SIG-M5 treated with dmso at 0.1 percent for 504 hours (cell line): ENCODE data around the gene ETV3.
"Not testable (repeated sequence)": the region's sequence is repeated elsewhere in the genome, so short reads cannot be mapped to it uniquely, and the experiment has no call there.

ENCODE experiments used
- DNase-seq: peaks from one replicate; lab custom pipeline; 2025; ENCODE audit not compliant: unreplicated experiment; lab: John Stamatoyannopoulos, UW

Gene ETV3

DNA sequence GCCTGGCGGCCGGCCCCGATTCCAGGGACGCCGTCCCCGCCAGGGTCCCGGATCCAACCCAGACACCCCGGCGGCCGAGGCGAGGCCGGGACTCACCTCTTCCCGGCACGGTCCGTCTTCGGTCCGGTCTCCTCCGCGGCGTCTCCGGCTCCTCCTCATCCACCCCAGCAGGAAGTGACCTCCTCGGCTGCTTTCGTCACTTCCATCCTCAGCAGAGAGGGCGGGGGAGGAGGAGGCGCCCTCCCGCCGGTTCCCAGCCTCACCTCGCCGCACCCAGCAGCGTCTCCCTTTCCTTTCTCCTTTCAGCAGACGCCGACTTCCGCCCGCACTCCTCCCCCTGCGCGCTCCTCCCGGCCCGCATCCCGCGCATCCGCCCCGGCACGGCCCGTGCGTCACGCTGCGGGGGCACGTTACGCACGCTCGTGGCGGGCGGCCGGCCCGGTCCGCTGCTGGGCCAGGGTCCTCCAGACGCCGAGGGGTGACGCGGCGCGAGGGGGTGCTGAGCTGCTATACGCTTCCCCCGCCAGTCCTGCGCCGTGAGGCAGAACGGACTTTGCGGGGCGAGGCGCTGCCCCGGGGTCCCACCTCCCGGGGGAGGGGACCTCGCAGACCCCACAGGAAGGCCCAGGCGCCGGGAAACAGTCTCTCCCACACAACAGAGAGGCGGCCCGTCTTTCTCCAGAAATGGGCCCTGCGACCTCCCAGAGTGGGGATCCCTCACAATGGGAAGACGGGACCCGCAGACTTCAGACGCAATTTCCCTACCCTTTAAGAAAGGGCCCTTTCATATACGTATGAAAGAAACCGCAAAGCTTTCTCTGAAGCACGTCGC is at the start of gene ETV3:
Gene ETV3, minus strand, starts transcription at position 176 of the 832 bp plus-strand sequence. CDS start 2,043 bp downstream, outside the sequence.
- DNase-seq, result peak; percentile 97

DNA sequence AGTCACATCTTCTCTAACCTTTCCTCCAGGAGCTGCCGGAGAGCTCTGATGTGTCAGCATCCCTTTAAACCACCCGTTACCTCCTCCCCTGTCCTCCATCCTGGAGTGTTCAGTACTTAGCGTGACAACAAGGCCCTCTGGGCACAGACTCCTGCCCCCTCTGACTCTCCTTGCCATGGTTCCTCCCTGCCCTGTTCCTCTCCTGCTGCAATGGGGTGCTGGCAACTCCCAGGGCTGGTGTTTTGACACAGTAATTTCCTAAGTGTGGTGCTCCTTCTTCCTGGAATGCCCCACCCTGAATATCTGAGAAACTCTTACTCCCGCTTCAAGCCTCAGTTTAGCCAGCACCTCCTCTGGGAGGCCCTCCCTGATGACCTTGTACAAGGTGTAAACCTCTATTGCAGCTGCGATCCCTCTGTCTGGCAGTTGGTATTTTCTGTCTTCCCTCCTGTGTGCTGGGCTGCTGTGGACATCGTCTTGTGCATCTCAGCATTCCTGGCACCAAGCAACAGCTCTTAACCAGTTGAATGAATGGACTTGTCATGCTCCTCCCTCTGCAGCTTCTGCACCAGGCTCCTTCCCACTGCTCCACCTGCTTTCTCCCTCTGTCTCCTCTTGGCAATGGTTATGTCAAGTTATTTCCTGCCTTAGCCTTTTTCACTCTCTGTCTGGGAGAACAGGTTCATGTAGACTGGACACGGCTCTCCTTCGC is 48.2 kb upstream of the ETV3 start:
- DNase-seq, result no peak

DNA sequence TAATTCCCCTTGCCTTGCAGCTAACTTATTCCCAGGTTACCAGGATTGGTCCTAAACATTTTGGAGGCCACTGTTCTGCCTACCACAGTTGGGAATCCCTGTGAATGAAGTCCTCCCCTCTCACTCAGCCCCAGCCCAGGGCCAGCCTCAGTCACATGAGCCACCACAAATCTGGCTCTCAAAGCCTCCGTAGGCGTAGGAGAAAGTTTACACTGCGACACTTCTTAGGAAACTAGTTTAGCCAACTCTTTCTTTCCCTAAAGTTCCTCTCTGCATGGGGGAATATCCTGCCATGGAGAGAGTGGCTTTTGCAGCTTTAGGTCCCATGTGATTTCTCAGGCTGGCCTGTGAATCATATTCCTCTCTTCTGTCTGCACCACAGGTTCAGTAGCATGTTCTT is 45.7 kb upstream of the ETV3 start:
- no peak for DNase-seq

DNA sequence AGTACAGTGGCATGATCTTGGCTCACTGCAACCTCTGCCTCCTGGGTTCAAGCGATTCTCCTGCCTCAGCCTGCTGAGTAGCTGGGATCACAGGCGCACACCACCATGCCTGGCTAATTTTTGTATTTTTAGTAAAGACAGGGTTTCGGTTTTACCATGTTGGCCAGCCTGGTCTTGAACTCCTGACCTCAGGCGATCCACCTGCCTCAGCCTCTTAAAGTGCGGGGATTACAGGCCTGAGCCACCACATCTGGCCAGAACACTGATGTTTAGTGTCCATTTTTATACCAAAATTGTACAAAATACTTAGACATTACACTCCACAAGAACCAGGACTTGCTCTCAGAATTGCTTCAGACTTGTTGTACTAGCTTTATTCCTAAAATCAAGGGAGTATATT is 44.2 kb upstream of the ETV3 start:
- not testable (repeated sequence) for DNase-seq

DNA sequence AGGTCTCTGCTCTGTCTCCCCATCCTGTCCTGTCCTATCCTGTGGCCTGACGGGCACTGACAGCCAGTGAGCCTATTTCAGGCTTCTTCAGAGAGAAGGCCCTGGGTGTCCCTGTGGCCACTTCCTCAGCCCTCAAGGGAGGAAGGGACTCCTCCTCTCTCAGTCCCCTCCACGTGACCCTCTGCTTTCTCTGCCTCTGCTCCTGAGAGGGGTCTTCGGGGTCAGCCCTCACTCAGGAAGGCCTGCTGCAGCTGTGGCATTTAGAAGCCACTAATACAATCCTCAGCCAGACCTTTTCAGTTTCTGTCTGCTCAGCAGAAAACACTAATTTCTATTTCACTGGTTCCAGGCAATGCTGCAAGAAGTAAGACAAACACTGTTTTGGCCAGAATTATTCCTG is 43.6 kb upstream of the ETV3 start:
- DNase-seq, result no peak

DNA sequence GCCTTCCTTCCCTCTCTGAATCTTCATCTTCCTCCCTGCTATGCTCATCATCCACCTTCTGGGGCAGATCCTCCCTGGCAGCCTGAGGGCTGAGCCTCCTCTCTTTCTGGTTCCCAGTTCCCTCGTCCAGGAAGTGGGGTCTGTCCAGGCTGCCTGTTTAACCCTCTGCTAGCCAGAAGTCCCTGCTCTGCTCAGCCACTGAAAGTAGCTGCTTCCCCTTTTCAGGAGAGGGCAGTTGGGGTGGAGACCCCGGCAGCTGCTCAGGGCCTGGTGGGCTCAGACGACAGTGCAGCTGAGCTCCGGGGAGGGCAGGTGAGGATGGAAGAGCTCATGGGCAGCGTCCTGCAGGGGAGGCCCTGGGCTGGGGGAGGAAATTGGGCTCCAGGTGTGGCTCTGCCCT is 43.1 kb upstream of the ETV3 start:
- DNase-seq, result no peak

DNA sequence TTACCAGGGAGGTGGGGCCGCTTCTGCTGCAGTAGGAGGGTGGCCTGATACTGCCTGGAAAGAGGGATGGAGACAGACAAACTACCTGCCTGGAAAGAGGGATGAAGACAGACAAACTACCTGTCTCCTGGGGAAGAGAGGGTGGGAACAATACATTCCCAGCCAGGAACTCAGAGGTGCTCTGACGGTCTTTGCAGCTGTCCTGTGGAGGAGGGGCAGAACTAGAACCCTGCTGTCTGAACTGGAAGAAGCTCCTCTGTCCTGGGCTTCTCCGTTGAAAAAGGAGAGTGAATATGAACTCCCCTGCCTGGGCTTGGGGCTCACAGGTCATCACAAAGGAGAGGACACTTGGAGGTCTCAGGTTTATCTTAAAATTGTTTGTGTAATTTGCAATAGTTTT is 40.3 kb upstream of the ETV3 start:
- no peak for DNase-seq

DNA sequence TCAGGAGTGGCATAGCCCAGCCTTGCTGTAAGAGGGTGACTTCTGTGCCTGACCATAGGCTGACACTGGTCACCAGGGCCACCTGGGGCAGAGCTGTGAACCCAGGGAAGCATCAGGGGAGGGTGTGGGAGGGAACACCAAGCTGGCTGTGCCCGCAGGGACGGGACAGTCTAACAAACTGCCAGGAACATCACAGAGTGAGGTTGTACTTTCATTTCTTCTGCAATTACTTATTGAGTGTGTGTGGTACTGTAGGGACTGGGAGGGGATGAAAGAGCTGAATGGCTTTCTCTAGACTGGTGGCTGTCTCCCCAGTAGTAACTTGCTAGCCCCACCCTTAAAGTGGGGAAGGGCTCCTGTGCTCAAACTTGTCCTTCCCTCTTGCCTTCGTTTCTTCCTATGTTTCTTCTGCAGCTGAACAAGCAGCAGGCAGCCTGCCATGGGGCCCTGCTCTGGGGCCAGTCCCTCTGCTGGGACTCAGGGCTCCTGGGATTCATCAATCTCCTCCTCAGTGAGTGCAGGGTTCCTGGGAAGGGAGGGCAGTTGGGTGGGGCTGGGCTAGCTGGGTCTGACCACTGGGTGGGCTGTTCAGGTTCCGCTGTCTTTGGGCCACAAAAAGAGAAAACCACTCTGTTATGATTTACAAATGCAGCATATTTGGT is 39.7 kb upstream of the ETV3 start:
- no peak for DNase-seq

DNA sequence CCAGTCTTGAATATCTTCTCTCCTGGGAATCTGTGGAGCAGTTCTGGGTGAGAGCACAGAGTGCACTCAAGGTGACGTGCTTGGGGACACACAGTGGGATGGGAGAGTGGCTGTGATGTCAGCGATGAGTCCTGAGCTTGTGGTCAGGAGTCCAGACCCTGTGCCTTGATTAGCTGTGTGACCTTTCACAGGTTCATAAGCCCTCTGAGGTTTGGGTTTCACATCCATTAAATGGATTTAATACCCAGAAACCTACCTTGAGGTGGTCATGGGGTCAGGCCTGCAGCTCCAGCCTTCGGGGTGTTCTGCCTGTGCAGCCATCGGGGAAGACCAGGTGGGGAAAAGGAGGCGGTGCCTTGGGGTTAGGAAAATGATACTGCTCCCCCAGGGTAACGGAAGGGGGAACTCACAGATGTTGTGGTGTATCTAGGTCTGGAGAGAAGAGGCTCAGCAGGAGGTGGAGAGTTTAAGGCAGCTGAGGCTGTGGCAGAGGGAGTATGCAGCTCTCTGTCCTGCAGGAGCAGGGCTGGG is 38.5 kb upstream of the ETV3 start:
- no peak for DNase-seq

DNA sequence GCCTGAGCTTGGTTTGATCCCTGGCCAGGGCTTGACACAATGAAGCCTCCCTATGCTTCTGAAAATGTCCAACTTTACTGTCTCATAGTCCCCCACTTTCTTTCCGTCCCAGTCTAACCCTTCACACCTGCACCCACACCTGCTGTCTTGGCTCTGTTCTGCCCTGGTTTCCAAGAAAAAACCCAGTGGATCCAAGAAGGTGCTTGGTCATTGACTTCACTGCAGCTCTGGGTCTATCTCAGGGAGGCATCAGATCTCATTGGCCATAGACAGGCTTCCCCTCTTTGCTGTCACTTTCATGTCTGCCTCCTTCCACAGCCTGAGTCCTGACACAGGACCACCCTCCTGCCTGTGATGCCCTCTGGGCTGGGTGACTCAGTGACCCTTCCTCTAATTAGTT is 37.8 kb upstream of the ETV3 start:
- DNase-seq, result no peak

DNA sequence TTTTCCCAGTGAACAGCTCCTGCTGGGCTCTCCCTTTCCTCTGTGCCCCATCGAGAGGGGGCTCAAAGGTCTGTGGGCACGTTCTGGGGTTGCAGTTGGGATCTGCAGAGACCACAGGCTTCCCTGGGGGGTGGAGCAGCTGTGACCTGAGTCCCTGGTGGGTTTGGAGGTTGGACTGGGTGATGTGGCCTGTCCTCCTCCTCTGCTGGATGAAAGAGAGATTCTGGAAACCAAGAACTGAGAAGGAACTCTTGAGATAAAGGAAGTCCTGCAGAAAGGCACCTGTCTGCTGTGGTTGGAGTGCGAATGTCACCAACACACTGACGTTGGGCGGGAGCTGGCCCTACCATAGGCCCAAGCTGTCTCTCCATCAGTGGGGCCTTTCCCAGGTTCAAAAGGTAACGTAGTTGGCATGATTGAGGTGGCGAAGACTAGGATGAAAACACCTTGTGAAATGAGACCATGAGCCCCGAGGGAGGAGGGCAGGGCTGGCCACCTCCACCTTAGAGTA is 35.8 kb upstream of the ETV3 start:
- DNase-seq, result no peak

DNA sequence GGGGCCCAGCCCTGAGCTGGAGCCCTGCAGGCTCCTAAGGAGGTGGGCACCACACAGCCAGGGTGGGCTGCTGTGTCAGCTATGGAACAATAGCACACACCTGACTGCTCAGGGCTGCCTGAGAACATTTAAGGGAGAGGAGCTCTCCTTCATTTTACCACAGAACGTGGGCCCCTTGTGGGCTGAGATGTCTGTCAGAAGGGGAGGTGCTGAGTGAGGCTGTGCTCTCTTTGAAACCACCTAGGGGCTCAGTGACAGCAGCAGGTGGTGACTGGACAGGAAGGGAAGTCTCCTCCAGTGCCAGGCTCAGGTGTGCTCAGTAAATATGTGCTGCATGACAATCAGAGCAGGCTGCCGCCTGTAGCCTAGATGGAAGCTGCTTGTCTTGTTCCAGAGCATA is 35.0 kb upstream of the ETV3 start:
- not testable (repeated sequence) for DNase-seq

DNA sequence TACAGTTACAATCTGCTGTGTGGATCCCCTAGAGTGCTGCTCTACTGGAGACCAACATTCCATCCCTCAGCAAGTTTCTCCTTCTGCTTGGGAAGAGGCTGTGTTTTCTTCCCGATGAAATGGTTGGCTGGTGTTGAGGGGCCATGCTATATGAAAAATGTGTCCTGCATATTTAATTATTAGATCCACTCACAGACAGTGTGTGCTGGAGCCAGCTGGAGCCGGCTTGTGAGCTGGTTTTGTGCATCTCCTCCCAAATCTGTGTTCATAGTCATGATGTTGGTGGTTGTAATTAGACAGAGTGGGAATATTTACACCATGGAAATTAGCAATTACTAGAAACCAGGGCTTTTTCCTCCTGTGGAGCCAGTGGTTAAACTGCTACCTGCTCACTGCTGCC is 34.4 kb upstream of the ETV3 start:
- DNase-seq, result not testable (repeated sequence)

DNA sequence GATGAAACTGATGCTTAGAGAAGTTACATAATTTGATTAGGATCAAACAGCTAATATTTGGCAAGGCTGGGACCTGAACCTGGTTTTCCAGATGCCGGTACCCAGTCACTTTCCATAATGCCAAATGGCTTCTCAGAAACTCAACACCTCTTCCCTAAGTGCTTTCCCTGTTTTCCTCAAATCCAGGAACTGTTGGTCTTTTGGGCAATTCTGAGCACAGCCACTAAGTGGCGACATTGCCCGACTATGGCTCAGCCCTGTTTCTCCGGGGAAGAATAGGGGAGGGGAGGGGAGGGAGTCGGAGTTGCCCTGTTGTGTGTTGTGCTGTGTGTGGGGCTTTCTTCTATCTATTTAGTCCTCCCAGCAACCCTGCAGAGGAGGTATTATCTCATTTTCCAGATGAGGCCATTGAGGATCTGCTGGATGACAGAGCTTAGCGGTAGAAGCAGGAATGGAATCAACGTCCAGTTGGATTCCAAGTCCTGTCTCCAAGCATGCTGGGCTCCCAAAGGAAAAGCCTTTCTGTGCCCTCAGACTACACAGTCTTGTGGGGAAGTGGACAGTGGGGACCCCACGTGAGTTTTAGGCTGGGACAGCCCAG is 33.8 kb upstream of the ETV3 start:
- not testable (repeated sequence) for DNase-seq

DNA sequence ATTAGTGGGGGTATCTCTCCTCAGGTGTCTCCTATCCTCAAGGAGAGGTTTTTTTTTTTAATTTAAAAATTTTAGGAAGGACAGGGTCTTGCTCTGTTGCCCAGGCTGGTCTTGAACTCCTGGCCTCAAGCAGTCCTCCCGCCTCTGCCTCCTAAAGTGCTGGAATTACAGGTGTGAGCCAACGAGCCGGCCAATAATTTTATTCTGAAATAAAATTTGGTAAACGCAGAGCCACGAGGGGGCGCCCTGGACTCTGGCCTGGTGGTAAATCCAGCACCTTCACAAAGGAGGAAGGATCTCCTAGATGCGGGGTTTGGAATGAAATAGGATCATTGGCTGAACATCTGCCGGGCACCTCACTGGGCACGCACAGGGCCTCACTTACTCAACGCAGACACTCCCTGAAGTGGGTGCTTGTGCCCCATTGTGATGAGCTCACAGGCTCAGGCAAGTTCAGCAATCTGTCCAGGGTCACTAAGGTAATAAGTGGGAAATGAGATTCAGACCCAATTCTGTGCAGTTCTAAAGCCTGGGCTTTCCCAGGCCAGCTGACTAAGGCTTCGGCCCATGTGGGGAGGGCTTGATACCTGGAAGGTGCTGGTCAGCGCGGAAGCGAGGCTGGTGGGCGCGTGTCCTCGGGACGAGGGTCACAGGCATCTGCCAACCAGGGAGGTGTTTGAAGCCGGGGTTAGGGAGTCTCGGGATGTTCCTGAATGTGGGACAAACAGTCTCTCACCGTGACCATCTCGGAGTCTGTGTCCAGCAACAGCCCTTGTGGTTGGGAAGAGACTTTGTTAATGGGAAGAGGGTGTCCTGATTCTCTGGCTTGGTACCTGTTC is 32.7 kb upstream of the ETV3 start:
- peak; percentile 46 for DNase-seq

DNA sequence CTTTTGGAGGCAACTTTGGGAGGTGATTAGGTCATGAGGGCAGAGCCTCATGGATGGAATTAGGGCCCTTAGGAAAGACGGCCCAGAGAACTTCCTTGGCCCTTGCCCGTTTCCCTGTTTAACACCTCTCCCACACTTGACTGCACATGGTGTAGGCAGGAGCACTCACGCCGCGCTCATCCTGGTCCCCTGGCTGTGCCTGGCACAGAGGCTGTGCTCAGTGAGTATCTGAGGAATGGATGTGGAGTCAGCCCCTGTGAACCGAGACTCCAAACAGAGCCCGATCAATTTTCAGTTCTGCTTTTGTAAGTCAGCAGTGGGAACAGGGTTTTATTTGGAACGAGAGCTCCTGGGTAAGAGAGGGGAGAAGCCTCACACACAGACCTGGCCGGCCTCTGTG is 29.8 kb upstream of the ETV3 start:
- DNase-seq, result peak; percentile 71

DNA sequence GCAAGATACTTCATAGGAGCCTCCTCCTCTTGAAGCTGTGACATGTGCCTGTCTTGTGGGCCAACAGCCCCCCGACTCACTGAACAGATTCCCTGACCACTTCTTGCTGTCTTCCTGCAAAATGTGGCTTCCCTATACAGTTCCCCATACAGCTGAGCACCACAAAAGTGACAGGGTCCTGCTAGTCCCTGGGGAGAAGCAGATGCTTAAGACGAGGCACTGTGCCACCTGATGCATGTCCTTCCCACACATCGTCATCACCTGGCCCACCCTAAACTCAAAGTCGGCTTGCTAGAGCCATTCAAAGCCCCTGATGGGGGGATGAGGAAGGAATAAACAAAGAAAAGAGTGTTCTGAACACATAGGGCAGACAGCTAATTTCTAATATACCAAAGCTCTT is 29.2 kb upstream of the ETV3 start:
- no peak for DNase-seq

DNA sequence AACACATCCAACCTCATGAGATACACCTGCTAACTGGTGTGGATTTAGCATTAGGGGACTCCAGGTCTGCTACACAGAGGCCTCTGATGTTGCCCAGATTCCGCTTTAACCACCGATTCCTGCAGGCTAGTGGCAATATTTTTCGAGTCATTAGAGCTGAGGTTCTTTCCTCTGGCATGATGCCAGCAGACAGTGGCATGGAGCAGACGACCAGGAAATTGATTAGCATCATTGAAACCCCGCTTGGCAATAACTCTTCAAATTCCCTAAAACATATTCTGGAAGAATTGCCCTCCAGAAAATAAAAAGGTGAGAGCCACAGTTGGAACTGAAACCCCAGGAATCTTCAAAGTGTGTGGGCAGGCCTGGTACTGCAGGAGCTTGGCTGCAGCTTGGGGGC is 28.4 kb upstream of the ETV3 start:
- no peak for DNase-seq

DNA sequence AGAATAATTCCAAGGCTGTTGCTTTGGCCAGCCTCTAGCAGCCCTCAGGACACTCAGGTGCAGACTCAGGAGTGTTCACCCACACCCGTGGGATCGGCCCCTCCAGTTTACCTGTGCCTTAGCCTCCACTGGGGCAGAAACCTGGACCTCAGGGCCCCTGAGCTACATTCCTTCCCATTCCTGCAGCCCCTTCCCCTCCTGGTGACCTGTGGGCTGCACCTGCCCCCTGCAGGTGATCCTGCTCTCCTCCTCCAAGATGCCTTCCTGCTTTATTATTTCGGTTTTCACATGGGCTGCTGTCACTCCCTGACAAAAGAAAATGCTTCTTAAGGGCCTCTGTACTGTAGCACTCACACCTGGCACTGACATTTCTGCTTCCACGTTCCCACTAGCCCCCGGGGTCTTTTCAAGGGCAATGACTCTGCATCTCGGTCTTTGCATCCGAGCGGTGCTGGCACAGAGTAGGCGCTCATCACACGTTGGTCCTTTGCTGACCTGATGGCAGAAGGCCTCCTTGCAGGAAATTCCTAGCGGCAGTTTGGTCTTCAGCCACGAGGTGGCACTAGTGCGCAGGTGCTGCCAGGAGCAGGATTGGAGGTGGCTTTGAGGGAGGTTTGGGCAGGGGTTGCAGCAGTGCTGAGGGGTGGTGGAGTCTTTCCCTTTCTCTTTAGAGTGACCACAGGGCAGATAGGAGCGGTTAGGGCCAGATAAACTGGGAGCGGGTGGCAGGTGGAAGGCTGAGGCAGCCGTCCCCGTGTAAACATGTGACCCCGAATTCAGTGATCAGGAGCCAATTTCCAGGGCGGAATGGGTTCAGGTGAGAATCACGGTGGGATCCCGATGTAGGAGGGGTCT is 25.3 kb upstream of the ETV3 start:
- peak; percentile 61 for DNase-seq
